GM12878 (cell line): ENCODE measurements around the gene NOTCH4. TPM values are rescaled to one million over a fixed set of nuclear protein-coding genes. Genes with fewer than 3 reads are reported as not detected.

Source experiments
- ATF7 ChIP-seq: fragments of 450-650 bp; IDR thresholded peaks from 2 replicates; pipeline ENCODE4 v1.6.1; 2016; ENCODE audit warnings: low read depth, mild to moderate bottlenecking
- BCLAF1 ChIP-seq: fragments of 450-650 bp; IDR thresholded peaks from 2 replicates; pipeline ENCODE4 v1.6.1; 2017; ENCODE audit warnings: antibody characterized with exemption, mild to moderate bottlenecking, moderate library complexity
- CHD1 ChIP-seq: IDR thresholded peaks from 2 replicates; pipeline ENCODE4 v1.6.1; 2012; ENCODE audit warnings: low read depth, low read length, improper control_type of control experiment
- E2F4 ChIP-seq: IDR thresholded peaks from 2 replicates; pipeline ENCODE4 v1.6.1; 2012; ENCODE audit warnings: low read depth, low read length, improper control_type of control experiment
- FOXK2 ChIP-seq: fragments of 450-650 bp; IDR thresholded peaks from 2 replicates; pipeline ENCODE4 v1.6.1; 2017; ENCODE audit warnings: mild to moderate bottlenecking, moderate library complexity
- HCFC1 ChIP-seq: fragments of 150-350 bp; IDR thresholded peaks from 2 replicates; pipeline ENCODE4 v1.6.1; 2014; ENCODE audit warnings: low read length
- JUND ChIP-seq: IDR thresholded peaks from 2 replicates; pipeline ENCODE4 v1.6.1; 2012; ENCODE audit warnings: low read depth, mild to moderate bottlenecking, low read length, improper control_type of control experiment, moderate library complexity
- MYC ChIP-seq: IDR thresholded peaks from 2 replicates; pipeline ENCODE4 v1.6.1; 2011; ENCODE audit warnings: mild to moderate bottlenecking, low read length, moderate library complexity, inconsistent platforms; ENCODE audit not compliant: insufficient read depth, insufficient replicate concordance, insufficient read length, severe bottlenecking
- NKRF ChIP-seq: fragments of 450-650 bp; conservative IDR thresholded peaks from 2 replicates; pipeline ENCODE4 v1.6.1; 2017; ENCODE audit warnings: mild to moderate bottlenecking, moderate library complexity
- POLR2AphosphoS5 ChIP-seq: IDR thresholded peaks from 2 replicates; pipeline ENCODE4 v1.6.1; 2011; ENCODE audit warnings: mild to moderate bottlenecking, low read length, inconsistent platforms
- RELB ChIP-seq: fragments of 450-650 bp; IDR thresholded peaks from 2 replicates; pipeline ENCODE4 v1.6.1; 2017; ENCODE audit warnings: low read depth, mild to moderate bottlenecking, moderate library complexity
- RUNX3 ChIP-seq: IDR thresholded peaks from 2 replicates; pipeline ENCODE4 v1.6.1; 2012; ENCODE audit warnings: low read length, inconsistent platforms
- SIN3A ChIP-seq: IDR thresholded peaks from 2 replicates; pipeline ENCODE4 v1.6.1; 2012; ENCODE audit warnings: low read depth, low read length, improper control_type of control experiment
- SP1 ChIP-seq: IDR thresholded peaks from one replicate; pipeline ENCODE4 v1.6.1; 2011; ENCODE audit warnings: low read depth, low read length
- SREBF1 ChIP-seq: IDR thresholded peaks from 2 replicates; pipeline ENCODE4 v1.6.1; 2012; ENCODE audit warnings: mild to moderate bottlenecking, low read length
- SRF ChIP-seq, 2 experiments: IDR thresholded peaks; 2 replicates each; pipeline ENCODE4 v1.6.1; 2011; ENCODE audit warnings: low read depth in 2 of 2, low read length in 2 of 2, mild to moderate bottlenecking in 1 of 2, moderate library complexity in 1 of 2
- TAF1 ChIP-seq: IDR thresholded peaks from 2 replicates; pipeline ENCODE4 v1.6.1; 2011; ENCODE audit warnings: mild to moderate bottlenecking, low read depth, low read length, borderline replicate concordance
- polyA plus RNA-seq, 11 experiments: library from polyadenylated mRNA; depleted of rRNA in 4 of 11; unstranded in 6 of 11; stranded (reverse) in 5 of 11; fragments of >200 nt; fragmentation: Nextera tagmentation in 4 of 11; fragmentation: Illumina TruSeq in 1 of 11; extraction: Ambion mirVana in 4 of 11; extraction: Trizol in 1 of 11; gene quantifications; 1 replicate in 1 of 11; 2 replicates in 10 of 11; pipeline versions ENCODE4 v1.2.1 to v1.2.3, GENCODE V29; 2011 to 2016; ENCODE audit warnings: inconsistent platforms in 2 of 11, missing spikeins in 2 of 11, low read depth in 1 of 11
- total RNA-seq, 4 experiments: library from RNA; depleted of rRNA in 3 of 4; stranded (reverse); fragments of >200 nt in 3 of 4; fragmentation: Illumina TruSeq in 1 of 4; extraction: Trizol in 1 of 4; gene quantifications; 2 replicates each; pipeline versions ENCODE4 v1.2.1 to v1.2.3, GENCODE V29; 2013 to 2021
- TF ChIP-seq, protein P1 (sequence below): IDR thresholded peaks from 2 replicates; pipeline ENCODE4 v1.6.1; 2011; ENCODE audit warnings: borderline replicate concordance, low read depth, mild to moderate bottlenecking, moderate library complexity, low read length; ENCODE audit not compliant: insufficient read depth, poor library complexity, severe bottlenecking
- TF ChIP-seq, protein P2 (sequence below): IDR thresholded peaks from 2 replicates; pipeline ENCODE4 v1.6.1; 2011; ENCODE audit warnings: low read depth, mild to moderate bottlenecking, low read length, moderate library complexity, borderline replicate concordance; ENCODE audit errors: extremely low read depth

NOTCH4 gene
- total and polyA plus RNA-seq, 10 of the 15 experiments (the other 5 are each of a cell fraction or from before 2014, with no cell fraction given): 0.66 to 3.3 (median 1.4) TPM

- TF ChIP-seq NKRF (no peak), TAF1 (no peak), SIN3A (peak; percentile 78), POLR2AphosphoS5 (peak; percentile 21; the same call in 1 of the 2 replicates), SRF (IDR thresholded peaks at IDR 0.05; ENCODE audit: low read depth in 2 of 2, low read length in 2 of 2) (peak in 1 of 2 experiments; percentile 68; a peak in 1 of 4 replicates), BCLAF1 (peak; percentile 80), JUND (peak; percentile 93), SREBF1 (peak; percentile 85), RELB (0 out of 2 replicates have a peak, but pooled peaks have one; percentile 9), SP1 (no peak), CHD1 (peak; percentile 96), ATF7 (peak; percentile 96), E2F4 (no peak), MYC (no peak), RUNX3 (peak; percentile 43; the same call in 1 of the 2 replicates), FOXK2 (peak; percentile 94), HCFC1 (peak; percentile 59; the same call in 1 of the 2 replicates)
- TF ChIP-seq, protein P1, sequence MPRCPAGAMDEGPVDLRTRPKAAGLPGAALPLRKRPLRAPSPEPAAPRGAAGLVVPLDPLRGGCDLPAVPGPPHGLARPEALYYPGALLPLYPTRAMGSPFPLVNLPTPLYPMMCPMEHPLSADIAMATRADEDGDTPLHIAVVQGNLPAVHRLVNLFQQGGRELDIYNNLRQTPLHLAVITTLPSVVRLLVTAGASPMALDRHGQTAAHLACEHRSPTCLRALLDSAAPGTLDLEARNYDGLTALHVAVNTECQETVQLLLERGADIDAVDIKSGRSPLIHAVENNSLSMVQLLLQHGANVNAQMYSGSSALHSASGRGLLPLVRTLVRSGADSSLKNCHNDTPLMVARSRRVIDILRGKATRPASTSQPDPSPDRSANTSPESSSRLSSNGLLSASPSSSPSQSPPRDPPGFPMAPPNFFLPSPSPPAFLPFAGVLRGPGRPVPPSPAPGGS: no peak
- TF ChIP-seq, protein P2, sequence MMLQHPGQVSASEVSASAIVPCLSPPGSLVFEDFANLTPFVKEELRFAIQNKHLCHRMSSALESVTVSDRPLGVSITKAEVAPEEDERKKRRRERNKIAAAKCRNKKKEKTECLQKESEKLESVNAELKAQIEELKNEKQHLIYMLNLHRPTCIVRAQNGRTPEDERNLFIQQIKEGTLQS: 0 out of 2 replicates have a peak, but pooled peaks have one; percentile 44
Observed at GRCh38 chr6:32153564-32154513, 70.0 kb downstream of the NOTCH4 start, which contains the start of gene PPT2 (continued).
